Epithelial cell of esophagus (primary cell): Measurements from ENCODE around the gene FAM124A.

Source experiments
- DNase-seq: peaks from one replicate; pipeline ENCODE4 v3.0.0; 2010; ENCODE audit warnings: low read depth
- H3K4me3 ChIP-seq: 2 replicates; pipeline ENCODE4 v1.5.1; 2011; ENCODE audit warnings: mild to moderate bottlenecking, low read length, control low read depth
- CTCF ChIP-seq: IDR thresholded peaks from 2 replicates; pipeline ENCODE4 v1.5.1; 2011; ENCODE audit warnings: low read depth, mild to moderate bottlenecking, low read length, control low read depth, inconsistent platforms; ENCODE audit not compliant: insufficient read depth; ENCODE audit errors: missing control alignments

Gene FAM124A

GRCh38 chr13:51240958-51241357, 18.8 kb downstream of the FAM124A start:
- no peak for DNase-seq
- TF ChIP-seq CTCF: no peak
- no peak overlapping the region for H3K4me3 ChIP-seq

- TF ChIP-seq CTCF: no peak
- H3K4me3 ChIP-seq: no peak overlapping the region
- DNase-seq: no peak
Observed at GRCh38 chr13:51241720-51242119, 19.5 kb downstream of the FAM124A start.

GRCh38 chr13:51243227-51243626, 21.0 kb downstream of the FAM124A start:
- no peak for TF ChIP-seq CTCF
- H3K4me3 ChIP-seq: no peak overlapping the region
- DNase-seq: no peak

GRCh38 chr13:51243832-51244231, 21.6 kb downstream of the FAM124A start:
- no peak overlapping the region for H3K4me3 ChIP-seq
- no peak for DNase-seq
- TF ChIP-seq CTCF: no peak

GRCh38 chr13:51244637-51245405, 22.6 kb downstream of the FAM124A start:
- no peak for TF ChIP-seq CTCF
- no peak for DNase-seq
- H3K4me3 ChIP-seq: no peak overlapping the region

- DNase-seq: no peak
Observed at GRCh38 chr13:51245583-51245982, 23.4 kb downstream of the FAM124A start.

More at GRCh38 chr13:51245583-51245982, 23.4 kb downstream of the FAM124A start:
- TF ChIP-seq CTCF: no peak
- H3K4me3 ChIP-seq: no peak overlapping the region
